Measurements from ENCODE around the gene PTGES3.

DNA sequence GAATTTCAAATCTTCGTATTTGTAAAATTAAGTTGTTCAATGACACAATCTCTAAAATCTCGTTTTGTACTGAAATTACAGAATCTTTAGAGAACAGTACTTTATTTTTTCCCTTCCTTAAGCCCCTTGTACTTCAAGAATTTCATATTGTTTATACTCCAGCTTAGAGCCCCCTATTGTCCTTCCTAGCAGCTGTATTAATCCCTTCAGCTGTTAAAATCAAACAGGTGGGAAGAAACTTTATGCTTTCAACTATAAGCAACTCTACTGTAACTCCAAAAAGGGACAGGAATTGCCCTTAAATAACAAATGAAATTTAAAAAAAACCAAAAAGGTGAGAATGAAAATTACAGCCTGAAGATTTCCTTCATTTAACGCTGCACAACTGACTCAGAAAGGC, 35.3 kb upstream of the PTGES3 start:
- TF ChIP-seq, protein P1, sequence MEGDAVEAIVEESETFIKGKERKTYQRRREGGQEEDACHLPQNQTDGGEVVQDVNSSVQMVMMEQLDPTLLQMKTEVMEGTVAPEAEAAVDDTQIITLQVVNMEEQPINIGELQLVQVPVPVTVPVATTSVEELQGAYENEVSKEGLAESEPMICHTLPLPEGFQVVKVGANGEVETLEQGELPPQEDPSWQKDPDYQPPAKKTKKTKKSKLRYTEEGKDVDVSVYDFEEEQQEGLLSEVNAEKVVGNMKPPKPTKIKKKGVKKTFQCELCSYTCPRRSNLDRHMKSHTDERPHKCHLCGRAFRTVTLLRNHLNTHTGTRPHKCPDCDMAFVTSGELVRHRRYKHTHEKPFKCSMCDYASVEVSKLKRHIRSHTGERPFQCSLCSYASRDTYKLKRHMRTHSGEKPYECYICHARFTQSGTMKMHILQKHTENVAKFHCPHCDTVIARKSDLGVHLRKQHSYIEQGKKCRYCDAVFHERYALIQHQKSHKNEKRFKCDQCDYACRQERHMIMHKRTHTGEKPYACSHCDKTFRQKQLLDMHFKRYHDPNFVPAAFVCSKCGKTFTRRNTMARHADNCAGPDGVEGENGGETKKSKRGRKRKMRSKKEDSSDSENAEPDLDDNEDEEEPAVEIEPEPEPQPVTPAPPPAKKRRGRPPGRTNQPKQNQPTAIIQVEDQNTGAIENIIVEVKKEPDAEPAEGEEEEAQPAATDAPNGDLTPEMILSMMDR (IDR thresholded peaks at IDR 0.05): no peak
- TF ChIP-seq POLR2A (IDR thresholded peaks at IDR 0.05): no peak

All from body of pancreas (tissue), 4 donors.